MM.1S (cell line): Measurements from ENCODE around the gene ARID5A.

Source experiments
- EZH2 ChIP-seq: fragments of 300-600 bp; sonication (generic); optimal IDR thresholded peaks from 2 replicates; pipeline ENCODE3; 2017; ENCODE audit warnings: low read depth, mild to moderate bottlenecking, antibody characterized with exemption, low read length, mixed read lengths
- EZH2phosphoT487 ChIP-seq: fragments of 300-600 bp; sonication (generic); IDR thresholded peaks from 2 replicates; pipeline ENCODE4 v1.6.1; 2018; ENCODE audit warnings: antibody characterized with exemption, low read length
- TF ChIP-seq, protein P1 (sequence below): fragments of 300-600 bp; sonication (generic); IDR thresholded peaks from 2 replicates; pipeline ENCODE4 v1.5.1; 2016; ENCODE audit warnings: antibody characterized with exemption, low read length, mixed read lengths

DNA sequence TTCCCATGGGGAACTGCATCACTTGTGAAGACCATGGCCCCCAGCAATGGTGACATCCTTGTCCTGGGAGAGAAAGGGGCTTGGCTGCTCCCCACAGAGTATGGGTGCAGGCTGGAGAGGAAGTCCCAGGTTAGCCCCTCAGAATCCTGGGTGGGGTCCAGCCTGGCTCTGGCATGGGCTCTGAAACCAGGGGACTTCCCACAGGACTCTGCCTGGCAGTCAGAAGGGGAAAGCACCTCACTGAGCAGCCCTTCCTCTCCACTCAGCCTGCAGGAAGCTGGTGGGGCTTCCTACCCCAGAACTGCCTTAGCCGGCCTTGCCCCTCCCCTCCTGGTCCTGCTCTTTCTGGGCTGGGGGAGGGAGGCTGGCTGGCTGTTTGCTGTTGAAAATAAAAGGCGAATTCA, 35.1 kb upstream of the ARID5A start:
- TF ChIP-seq, protein P1, sequence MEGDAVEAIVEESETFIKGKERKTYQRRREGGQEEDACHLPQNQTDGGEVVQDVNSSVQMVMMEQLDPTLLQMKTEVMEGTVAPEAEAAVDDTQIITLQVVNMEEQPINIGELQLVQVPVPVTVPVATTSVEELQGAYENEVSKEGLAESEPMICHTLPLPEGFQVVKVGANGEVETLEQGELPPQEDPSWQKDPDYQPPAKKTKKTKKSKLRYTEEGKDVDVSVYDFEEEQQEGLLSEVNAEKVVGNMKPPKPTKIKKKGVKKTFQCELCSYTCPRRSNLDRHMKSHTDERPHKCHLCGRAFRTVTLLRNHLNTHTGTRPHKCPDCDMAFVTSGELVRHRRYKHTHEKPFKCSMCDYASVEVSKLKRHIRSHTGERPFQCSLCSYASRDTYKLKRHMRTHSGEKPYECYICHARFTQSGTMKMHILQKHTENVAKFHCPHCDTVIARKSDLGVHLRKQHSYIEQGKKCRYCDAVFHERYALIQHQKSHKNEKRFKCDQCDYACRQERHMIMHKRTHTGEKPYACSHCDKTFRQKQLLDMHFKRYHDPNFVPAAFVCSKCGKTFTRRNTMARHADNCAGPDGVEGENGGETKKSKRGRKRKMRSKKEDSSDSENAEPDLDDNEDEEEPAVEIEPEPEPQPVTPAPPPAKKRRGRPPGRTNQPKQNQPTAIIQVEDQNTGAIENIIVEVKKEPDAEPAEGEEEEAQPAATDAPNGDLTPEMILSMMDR = no peak
- TF ChIP-seq EZH2 (no peak), EZH2phosphoT487 (no peak)
